SK-N-MC (cell line): ENCODE data around the gene PAH.
"Not testable (repeated sequence)": the region's sequence is repeated elsewhere in the genome, so short reads cannot be mapped to it uniquely, and the experiment has no call there.

Source experiments
- DNase-seq: peaks from one replicate; pipeline ENCODE4 v3.0.0-alpha.2; 2011; ENCODE audit warnings: low read depth, low spot score
- H3K27ac ChIP-seq: fragments of 200-600 bp; sonication (generic); 2 replicates; pipeline ENCODE4 v1.5.1; 2016; ENCODE audit warnings: mixed run types
- H3K36me3 ChIP-seq: fragments of 200-600 bp; sonication (generic); 2 replicates; pipeline ENCODE4 v1.6.1; 2017; ENCODE audit warnings: antibody characterized with exemption, low read length, mixed read lengths; ENCODE audit not compliant: insufficient read depth
- H3K4me3 ChIP-seq: fragments of 200-600 bp; sonication (generic); 2 replicates; pipeline ENCODE4 v1.5.1; 2016
- H3K9ac ChIP-seq: fragments of 200-600 bp; sonication (generic); 2 replicates; pipeline ENCODE4 v1.8.0; 2017; ENCODE audit warnings: mixed run types, mixed read lengths; ENCODE audit not compliant: insufficient read length
- H3K9me3 ChIP-seq: fragments of 200-600 bp; sonication (generic); 2 replicates; pipeline ENCODE4 v1.6.1; 2017; ENCODE audit warnings: low read depth, mild to moderate bottlenecking, antibody characterized with exemption, low read length, moderate library complexity, mixed read lengths
- EZH2 ChIP-seq: fragments of 200-600 bp; sonication (generic); IDR thresholded peaks from one replicate; pipeline ENCODE4 v1.6.1; 2017; ENCODE audit warnings: antibody characterized with exemption
- FOXP2 ChIP-seq: optimal IDR thresholded peaks from 2 replicates; pipeline ENCODE3; 2011; ENCODE audit warnings: mild to moderate bottlenecking, moderate library complexity; ENCODE audit not compliant: insufficient read depth; ENCODE audit errors: extremely low read length, control extremely low read depth
- POLR2AphosphoS5 ChIP-seq: IDR thresholded peaks from 2 replicates; pipeline ENCODE4 v1.6.1; 2012; ENCODE audit warnings: mild to moderate bottlenecking, low read depth, low read length, borderline replicate concordance

The PAH gene

DNA sequence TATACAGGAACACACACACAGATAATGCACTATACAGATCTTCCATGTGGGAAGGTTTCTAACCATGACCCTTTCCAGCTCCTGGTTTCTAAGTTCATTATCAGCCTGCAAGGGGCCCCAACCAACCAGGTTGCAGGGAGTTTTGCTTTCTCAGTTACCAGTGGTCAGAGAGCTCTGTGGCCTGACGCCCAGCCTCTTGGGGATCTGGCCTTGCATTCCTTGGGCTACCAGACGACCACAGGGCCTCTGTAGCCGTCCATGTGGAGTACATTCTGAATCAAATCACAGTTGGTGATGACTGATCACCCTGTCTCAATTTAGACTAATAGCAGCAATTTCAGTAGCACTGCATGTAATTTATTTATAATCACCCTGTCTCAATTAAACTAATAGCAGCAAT is 47.5 kb downstream of the PAH start:
- no peak for TF ChIP-seq FOXP2
- no peak for TF ChIP-seq EZH2
- TF ChIP-seq POLR2AphosphoS5 = no peak
- Histone ChIP-seq H3K9me3 (no peaks in the 10 kb centered on the region), H3K36me3 (no peaks in the 10 kb centered on the region), H3K4me3 (no peak overlapping the region), H3K27ac (no peak overlapping the region), H3K9ac (no peak overlapping the region)
- no peak for DNase-seq

DNA sequence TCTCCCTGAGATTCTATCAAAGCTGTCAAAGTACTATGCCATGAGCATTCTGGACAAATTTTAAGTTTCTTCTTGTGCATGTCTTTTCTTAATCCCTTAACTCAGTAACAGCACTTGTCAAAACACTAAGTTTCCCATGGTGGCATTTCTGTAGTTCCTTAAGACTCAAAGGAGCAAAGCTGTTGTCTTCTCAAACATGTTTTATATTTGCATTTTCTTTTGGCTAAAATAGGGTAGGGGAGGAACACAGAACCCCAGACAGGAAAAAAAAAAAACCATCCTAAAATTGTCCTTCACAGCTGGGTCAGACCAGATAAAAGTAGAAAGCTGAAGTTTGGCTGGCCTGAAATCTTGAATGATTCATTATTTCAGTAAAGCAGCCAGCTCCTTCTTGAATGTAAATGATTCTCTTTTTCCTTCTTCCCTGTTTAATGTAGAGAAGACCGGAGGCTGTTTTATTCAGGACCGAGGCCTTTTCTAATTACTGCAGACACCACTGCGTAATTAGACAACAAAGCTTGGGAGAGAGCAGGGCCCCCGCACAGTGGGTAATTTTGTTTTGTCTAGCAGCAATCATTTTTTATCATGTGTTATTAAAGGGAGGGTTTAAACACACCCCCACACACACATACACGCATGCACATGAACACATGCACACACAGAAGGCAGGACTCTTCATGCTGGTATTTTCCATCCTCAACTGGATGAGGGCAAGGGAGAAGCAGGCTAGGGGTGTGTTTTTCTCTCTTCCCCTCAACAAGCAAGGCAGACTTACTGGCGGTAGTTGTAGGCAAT is 51.0 kb downstream of the PAH start:
- DNase-seq = no peak
- H3K36me3 ChIP-seq = no peaks in the 10 kb centered on the region
- no peaks in the 10 kb centered on the region for H3K9me3 ChIP-seq
- no peak overlapping the region for H3K27ac ChIP-seq
- no peak overlapping the region for H3K9ac ChIP-seq
- TF ChIP-seq POLR2AphosphoS5 (no peak), EZH2 (no peak), FOXP2 (no peak)
- H3K4me3 ChIP-seq = no peak overlapping the region

DNA sequence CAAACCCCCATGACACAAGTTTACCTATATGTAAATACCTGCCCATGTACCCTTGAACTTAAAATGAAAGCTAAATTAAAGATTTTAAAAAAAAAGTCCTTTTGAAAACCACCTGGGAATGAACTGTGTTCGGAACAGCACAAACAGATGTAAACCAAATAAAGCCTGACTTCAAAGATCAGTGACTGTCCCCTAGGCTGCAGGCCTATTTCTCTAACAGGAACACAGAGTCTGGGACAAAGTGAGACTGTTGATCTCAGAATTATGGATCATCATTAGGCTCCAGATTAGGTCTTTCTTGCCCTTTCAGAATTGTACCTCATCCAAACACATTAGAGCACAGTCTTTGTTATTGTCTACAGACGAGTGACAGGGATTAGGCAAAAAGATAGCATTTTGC is 54.6 kb downstream of the PAH start:
- no peaks in the 10 kb centered on the region for H3K9me3 ChIP-seq
- no peak for DNase-seq
- no peak overlapping the region for H3K4me3 ChIP-seq
- TF ChIP-seq POLR2AphosphoS5 = no peak
- TF ChIP-seq EZH2 = no peak
- TF ChIP-seq FOXP2 = no peak
- H3K27ac ChIP-seq = no peak overlapping the region
- no peak overlapping the region for H3K9ac ChIP-seq
- no peaks in the 10 kb centered on the region for H3K36me3 ChIP-seq

DNA sequence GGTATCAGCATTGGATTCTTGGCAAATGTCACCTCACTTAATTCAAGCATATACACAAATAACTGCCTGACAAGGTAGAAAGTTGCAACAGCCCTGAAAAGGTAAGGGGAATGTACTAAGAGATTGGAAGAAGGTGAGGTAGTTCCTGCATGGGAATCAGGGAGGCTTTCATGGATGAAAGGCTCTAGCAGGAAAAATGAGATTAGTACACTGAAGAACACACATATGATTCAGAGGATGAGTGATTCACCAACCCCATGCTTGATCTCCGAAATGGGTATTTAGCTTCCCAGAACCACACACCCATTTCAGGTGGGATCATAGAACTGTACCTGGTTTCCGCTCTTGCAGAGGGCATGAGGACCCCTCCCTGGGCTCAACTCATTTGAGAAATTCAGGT is 65.8 kb downstream of the PAH start:
- DNase-seq = no peak
- Histone ChIP-seq H3K9me3 (no peaks in the 10 kb centered on the region), H3K9ac (no peak overlapping the region), H3K27ac (no peak overlapping the region), H3K36me3 (no peaks in the 10 kb centered on the region), H3K4me3 (no peak overlapping the region)
- no peak for TF ChIP-seq FOXP2

DNA sequence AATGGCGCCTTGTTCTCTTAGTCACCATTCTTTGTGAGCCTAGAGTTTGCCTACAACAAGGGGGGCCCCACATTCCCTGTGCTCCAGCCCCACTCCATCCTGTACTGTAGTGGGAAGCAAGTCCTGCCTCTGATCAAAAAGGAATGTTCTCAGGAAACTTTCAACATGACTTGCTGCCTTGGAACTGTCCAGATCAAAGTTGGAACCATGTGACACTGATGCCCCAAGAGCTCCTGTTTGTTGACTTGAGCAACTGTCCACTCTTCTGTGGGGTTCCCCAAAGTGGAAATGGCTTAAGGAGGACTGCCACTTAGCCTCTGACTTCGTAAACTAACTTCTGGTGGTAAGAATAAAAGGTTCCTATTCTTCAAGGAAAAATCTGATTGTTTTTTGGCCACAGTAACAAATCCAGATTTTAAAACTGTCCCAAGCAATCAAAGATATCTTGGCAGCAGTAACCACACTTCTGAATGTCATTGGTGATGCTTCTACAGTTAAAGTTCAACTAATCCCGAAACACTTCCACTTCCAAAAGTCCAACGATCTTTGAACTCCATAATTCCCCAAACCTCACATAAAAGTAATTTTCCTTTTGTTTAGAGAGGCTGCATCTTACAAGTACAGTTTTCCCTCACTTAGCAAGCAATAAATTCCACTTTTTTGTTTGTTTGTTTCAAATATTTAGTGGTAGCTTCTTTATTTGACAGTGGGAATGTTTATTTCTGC is 67.2 kb downstream of the PAH start:
- Histone ChIP-seq H3K36me3 (no peaks in the 10 kb centered on the region), H3K4me3 (no peak overlapping the region), H3K27ac (no peak overlapping the region), H3K9me3 (no peaks in the 10 kb centered on the region), H3K9ac (no peak overlapping the region)
- DNase-seq = no peak
- TF ChIP-seq EZH2 (no peak), POLR2AphosphoS5 (no peak), FOXP2 (no peak)

DNA sequence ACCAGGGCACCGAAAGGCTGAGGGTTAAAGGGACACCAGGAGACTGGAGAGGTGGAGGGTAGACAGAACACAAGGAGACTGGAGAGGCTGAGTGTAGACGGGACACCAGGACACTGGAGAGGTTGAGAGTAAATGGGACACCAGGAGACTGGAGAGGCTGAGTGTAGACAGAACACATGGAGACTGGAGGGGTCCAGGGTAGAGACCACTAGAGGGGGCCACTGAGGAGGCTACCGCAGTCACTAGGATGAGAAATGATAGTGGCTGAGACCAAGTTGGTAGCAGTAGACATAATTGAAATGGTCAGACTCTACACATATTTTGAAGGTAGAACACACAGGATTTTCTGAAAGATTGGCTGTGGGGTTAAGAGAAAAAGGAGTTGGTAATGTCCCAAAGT is 68.2 kb downstream of the PAH start:
- no peak overlapping the region for H3K27ac ChIP-seq
- H3K4me3 ChIP-seq = no peak overlapping the region
- no peaks in the 10 kb centered on the region for H3K9me3 ChIP-seq
- H3K36me3 ChIP-seq = no peaks in the 10 kb centered on the region
- TF ChIP-seq FOXP2 (no peak), POLR2AphosphoS5 (no peak), EZH2 (no peak)
- DNase-seq = no peak
- no peak overlapping the region for H3K9ac ChIP-seq

DNA sequence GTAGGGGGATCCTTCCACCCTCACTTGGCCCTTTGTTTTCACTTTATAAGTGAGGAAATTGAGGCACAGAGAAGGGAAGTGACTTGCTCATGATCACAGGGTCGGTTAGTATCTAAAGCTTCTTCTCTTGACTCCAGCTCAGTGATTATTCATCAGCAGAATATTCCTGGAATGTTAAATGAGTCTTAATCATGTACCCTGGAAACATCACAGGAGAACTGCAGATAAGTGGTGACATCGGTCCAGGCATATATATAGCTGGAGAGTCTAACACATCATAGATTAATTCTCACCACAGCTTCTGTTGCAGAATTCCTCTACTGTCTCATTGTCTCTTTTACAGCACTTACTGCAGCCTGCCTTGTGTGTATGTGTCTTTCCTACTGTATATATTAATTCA is 69.9 kb downstream of the PAH start:
- H3K36me3 ChIP-seq = no peaks in the 10 kb centered on the region
- H3K27ac ChIP-seq = no peak overlapping the region
- no peak overlapping the region for H3K4me3 ChIP-seq
- no peak for DNase-seq
- TF ChIP-seq FOXP2 (no peak), EZH2 (no peak), POLR2AphosphoS5 (no peak)
- no peaks in the 10 kb centered on the region for H3K9me3 ChIP-seq
- H3K9ac ChIP-seq = no peak overlapping the region

DNA sequence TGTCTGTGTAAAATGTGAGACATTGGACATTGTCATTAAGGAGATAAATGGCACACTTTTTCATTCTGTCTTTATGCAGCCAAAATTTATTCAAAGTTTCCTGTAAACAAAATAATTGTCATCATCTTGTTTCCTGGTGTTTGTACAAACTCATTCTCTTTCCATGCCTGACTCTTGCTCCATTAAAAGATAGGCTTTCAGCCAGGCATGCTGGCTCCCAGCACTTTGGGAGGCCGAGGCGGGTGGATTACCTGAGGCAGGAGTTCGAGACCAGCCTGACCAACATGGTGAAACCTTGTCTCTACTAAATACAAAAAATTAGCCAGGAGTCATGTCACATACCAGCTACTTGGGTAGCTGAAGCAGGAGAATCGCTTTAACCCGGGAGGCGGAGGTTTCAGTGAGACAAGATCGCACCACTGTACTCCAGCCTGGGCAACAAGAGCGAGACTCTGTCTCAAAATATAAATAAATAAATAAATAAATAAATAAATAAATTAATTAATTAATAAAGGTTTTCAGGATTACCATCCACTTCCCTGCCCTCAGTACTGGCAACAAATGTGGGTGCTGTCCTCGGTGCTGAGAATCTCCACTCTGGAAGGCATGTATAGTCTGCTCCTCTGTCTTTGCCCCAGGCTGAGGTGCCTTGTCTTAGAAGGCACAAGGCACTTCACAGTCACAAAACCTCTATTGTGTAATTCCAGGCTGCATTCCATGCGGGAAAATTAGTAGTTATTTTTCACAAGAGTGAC is 83.2 kb downstream of the PAH start:
- DNase-seq = peak; percentile 24
- Histone ChIP-seq H3K9ac (no peak overlapping the region), H3K4me3 (no peak overlapping the region), H3K36me3 (no peaks in the 10 kb centered on the region), H3K9me3 (no peaks in the 10 kb centered on the region), H3K27ac (no peak overlapping the region)
- TF ChIP-seq FOXP2 (no peak), POLR2AphosphoS5 (no peak), EZH2 (no peak)

DNA sequence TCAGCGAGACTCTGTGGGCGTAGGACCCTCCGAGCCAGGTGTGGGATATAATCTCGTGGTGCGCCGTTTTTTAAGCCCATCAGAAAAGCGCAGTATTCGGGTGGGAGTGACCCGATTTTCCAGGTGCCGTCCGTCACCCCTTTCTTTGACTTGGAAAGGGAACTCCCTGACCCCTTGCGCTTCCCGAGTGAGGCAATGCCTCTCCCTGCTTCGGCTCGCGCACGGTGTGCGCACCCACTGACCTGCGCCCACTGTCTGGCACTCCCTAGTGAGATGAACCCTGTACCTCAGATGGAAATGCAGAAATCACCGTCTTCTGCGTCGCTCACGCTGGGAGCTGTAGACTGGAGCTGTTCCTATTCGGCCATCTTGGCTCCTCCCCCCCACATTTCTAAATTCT is 84.2 kb downstream of the PAH start:
- DNase-seq, H3K9ac ChIP-seq, H3K36me3 ChIP-seq, H3K4me3 ChIP-seq, H3K9me3 ChIP-seq, H3K27ac ChIP-seq: not testable (repeated sequence)
